HCT116 (cell line): Measurements from ENCODE around the gene IFT20. TPM values are rescaled to one million over a fixed set of nuclear protein-coding genes. Genes with fewer than 3 reads are reported as not detected.

ENCODE experiments used
- ATAC-seq: fragments of 200-7000 bp; cut with Tn5 transposase; 2 replicates; pipeline ENCODE4 v1.9.1; 2020; ENCODE audit warnings: mild to moderate bottlenecking, moderate library complexity
- BruUV-seq: library from RNA; stranded (reverse); fragments of 400-500 nt; replicated peaks from 2 replicates; lab custom pipeline; 2021; lab: Mats Ljungman, UMichigan
- CTCF ChIA-PET: fragments of 300-600 bp; sonication (Branson Sonifier 250); formaldehyde crosslinking; loops from one replicate; lab custom pipeline; 2021; ENCODE audit warnings: antibody characterized with exemption; lab: Charles Lee
- POLR2A ChIA-PET: fragments of 300-600, 350-600 bp; sonication (Branson Sonifier 250); formaldehyde crosslinking; loops from one replicate; lab custom pipeline; 2021; ENCODE audit warnings: antibody characterized with exemption; lab: Charles Lee
- RAD21 ChIA-PET, 2 experiments: fragments of 300-600 bp; sonication (Branson Sonifier 250); formaldehyde crosslinking; loops; one replicate each; lab custom pipeline; 2023; ENCODE audit warnings: low total read pairs in 2 of 2; ENCODE audit not compliant: uncharacterized antibody in 2 of 2, unreplicated experiment in 2 of 2, low non-redundant PET in 1 of 2; lab: Charles Lee
- DNase-seq: peaks from one replicate; pipeline ENCODE4 v3.0.0-alpha.2; 2010; ENCODE audit warnings: low read depth, low spot score
- H2AFZ ChIP-seq: fragments of 200-600 bp; shearing (Covaris generic), sonication (generic); 2 replicates; pipeline ENCODE4 v1.6.1; 2017; ENCODE audit warnings: low read depth, mixed run types, mixed read lengths, antibody characterized with exemption, low read length; ENCODE audit not compliant: poor library complexity, severe bottlenecking
- H3K27ac ChIP-seq: 2 replicates; pipeline ENCODE4 v1.5.1; 2012; ENCODE audit warnings: low read depth, low read length
- H3K27me3 ChIP-seq: fragments of 200-600 bp; sonication (generic); 2 replicates; pipeline ENCODE4 v1.6.1; 2016; ENCODE audit warnings: mixed run types, low read length, mixed read lengths; ENCODE audit not compliant: insufficient read depth
- H3K36me3 ChIP-seq, 2 experiments: fragments of 200-500 bp in 1 of 2; fragments of 200-600 bp in 1 of 2; sonication (Bioruptor generic) in 1 of 2; sonication (generic) in 1 of 2; 2 replicates each; pipeline versions ENCODE4 v1.5.1 to v1.6.1; 2014 to 2016; ENCODE audit warnings: low read length in 2 of 2, inconsistent platforms in 1 of 2, mixed read lengths in 1 of 2, mixed run types in 1 of 2; ENCODE audit not compliant: insufficient read depth in 2 of 2, control insufficient read depth in 1 of 2
- H3K4me1 ChIP-seq, 2 experiments: fragments of 200-600 bp in 1 of 2; sonication (generic) in 1 of 2; 2 replicates each; pipeline versions ENCODE4 v1.5.1 to v1.6.1; 2012 to 2017; ENCODE audit warnings: low read length in 2 of 2, inconsistent platforms in 1 of 2, mild to moderate bottlenecking in 1 of 2, mixed read lengths in 1 of 2, mixed run types in 1 of 2, moderate library complexity in 1 of 2; ENCODE audit not compliant: insufficient read depth in 2 of 2, control insufficient read depth in 1 of 2
- H3K4me2 ChIP-seq: fragments of 200-600 bp; sonication (generic); 2 replicates; pipeline ENCODE4 v1.6.1; 2017; ENCODE audit warnings: mixed run types, low read length, mixed read lengths
- H3K4me3 ChIP-seq, 2 experiments: fragments of 200-600 bp in 1 of 2; sonication (generic) in 1 of 2; replicated peaks in 1 of 2; 2 replicates each; pipeline ENCODE4 v1.5.1; 2011 to 2016; ENCODE audit warnings: low read length in 2 of 2, control low read depth in 1 of 2, low read depth in 1 of 2, mild to moderate bottlenecking in 1 of 2, mixed read lengths in 1 of 2, mixed run types in 1 of 2
- H3K79me2 ChIP-seq: fragments of 200-600 bp; sonication (generic); 2 replicates; pipeline ENCODE4 v1.6.1; 2017; ENCODE audit warnings: mild to moderate bottlenecking, mixed run types, low read length, moderate library complexity, mixed read lengths; ENCODE audit not compliant: insufficient read depth
- H3K9ac ChIP-seq: fragments of 200-600 bp; sonication (generic); 2 replicates; pipeline ENCODE4 v1.6.1; 2016; ENCODE audit warnings: low read length, mixed read lengths
- H3K9me2 ChIP-seq: fragments of 200-600 bp; sonication (generic), shearing (Covaris generic); 2 replicates; pipeline ENCODE4 v1.6.1; 2017; ENCODE audit warnings: mixed run types, mild to moderate bottlenecking, moderate library complexity; ENCODE audit not compliant: insufficient read depth
- H3K9me3 ChIP-seq, 2 experiments: fragments of 200-500 bp in 1 of 2; fragments of 200-600 bp in 1 of 2; sonication (Bioruptor generic) in 1 of 2; sonication (generic) in 1 of 2; 2 replicates each; pipeline ENCODE4 v1.6.1; 2014 to 2017; ENCODE audit warnings: low read length in 2 of 2, mixed read lengths in 2 of 2, inconsistent platforms in 1 of 2, low read depth in 1 of 2, mild to moderate bottlenecking in 1 of 2, mixed run types in 1 of 2, moderate library complexity in 1 of 2; ENCODE audit not compliant: control insufficient read depth in 1 of 2, insufficient read depth in 1 of 2
- H4K20me1 ChIP-seq: fragments of 200-600 bp; sonication (generic), shearing (Covaris generic); 2 replicates; pipeline ENCODE4 v1.6.1; 2017; ENCODE audit warnings: mixed run types, mild to moderate bottlenecking, moderate library complexity; ENCODE audit not compliant: insufficient read depth
- CEBPB ChIP-seq: IDR thresholded peaks from 2 replicates; pipeline ENCODE4 v1.6.1; 2012; ENCODE audit warnings: low read depth
- EGR1 ChIP-seq: IDR thresholded peaks from 2 replicates; pipeline ENCODE4 v1.6.1; 2012; ENCODE audit warnings: low read depth
- ELF1 ChIP-seq: IDR thresholded peaks from 2 replicates; pipeline ENCODE4 v1.6.1; 2012; ENCODE audit warnings: low read depth, borderline replicate concordance
- EZH2phosphoT487 ChIP-seq: fragments of 200-600 bp; IDR thresholded peaks from 2 replicates; pipeline ENCODE4 v1.6.1; 2018; ENCODE audit warnings: antibody characterized with exemption, borderline replicate concordance
- TCF7L2 ChIP-seq: IDR thresholded peaks from 2 replicates; pipeline ENCODE4 v1.7.0; 2011; ENCODE audit warnings: borderline replicate concordance, inconsistent platforms; ENCODE audit not compliant: insufficient read depth, insufficient read length; ENCODE audit errors: extremely low read depth
- ZNF274 ChIP-seq: fragments of 200-500 bp; sonication (Bioruptor generic); IDR thresholded peaks from 2 replicates; pipeline ENCODE4 v1.6.1; 2014; ENCODE audit warnings: mild to moderate bottlenecking, low read depth, low read length, inconsistent platforms
- intact Hi-C: fragments of 100-400 bp; cut with micrococcal nuclease; formaldehyde crosslinking; loops from 2 replicates; pipeline ENCODE4 v1.10.0; 2022
- total RNA-seq: library from RNA; stranded (reverse); gene quantifications from one replicate; pipeline ENCODE4 v1.2.1, GENCODE V29; 2021; ENCODE audit not compliant: unreplicated experiment
- TF ChIP-seq, protein P1 (sequence below): IDR thresholded peaks from 2 replicates; pipeline ENCODE4 v1.6.1; 2012
- TF ChIP-seq, protein P2 (sequence below): IDR thresholded peaks from 2 replicates; pipeline ENCODE4 v1.6.1; 2011; ENCODE audit warnings: mild to moderate bottlenecking, low read length, moderate library complexity; ENCODE audit not compliant: insufficient replicate concordance; ENCODE audit errors: extremely low read depth

IFT20 gene
- total RNA-seq, 1 experiment from 2014 or later: 21.7 TPM

DNA sequence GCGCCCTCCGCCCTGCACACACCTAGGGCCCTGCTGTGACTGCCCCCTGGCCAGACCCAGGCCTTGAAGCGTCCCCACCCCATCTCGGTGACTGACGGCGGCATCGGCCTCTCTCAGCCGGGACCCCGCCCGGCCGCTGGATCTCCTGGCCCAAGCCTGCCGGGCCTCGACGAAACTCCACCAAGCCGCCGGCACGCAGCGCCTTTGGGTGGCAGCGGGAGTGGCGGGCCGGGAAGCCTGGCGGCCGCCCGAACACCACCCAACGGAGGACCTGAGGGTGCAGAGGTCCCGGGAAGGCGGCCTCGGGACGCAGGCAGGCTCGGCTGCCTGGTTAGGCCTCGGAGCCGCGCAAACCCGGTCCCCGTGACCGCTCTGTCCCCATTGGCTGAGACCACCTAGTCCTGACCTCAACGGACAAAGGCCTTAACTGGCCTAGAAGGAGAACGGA, 28.3 kb downstream of the IFT20 start:
- no peak overlapping the region; the same call in 1 of the 2 replicates for H3K27ac ChIP-seq
- no peaks in the 10 kb centered on the region for H3K9me3 ChIP-seq
- TF ChIP-seq CEBPB: no peak
- no peak for TF ChIP-seq ELF1
- TF ChIP-seq ZNF274: no peak
- TF ChIP-seq EGR1: no peak
- no peak for TF ChIP-seq TCF7L2
- no peak for TF ChIP-seq EZH2phosphoT487
- TF ChIP-seq, protein P1, sequence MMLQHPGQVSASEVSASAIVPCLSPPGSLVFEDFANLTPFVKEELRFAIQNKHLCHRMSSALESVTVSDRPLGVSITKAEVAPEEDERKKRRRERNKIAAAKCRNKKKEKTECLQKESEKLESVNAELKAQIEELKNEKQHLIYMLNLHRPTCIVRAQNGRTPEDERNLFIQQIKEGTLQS: no peak
- TF ChIP-seq, protein P2, sequence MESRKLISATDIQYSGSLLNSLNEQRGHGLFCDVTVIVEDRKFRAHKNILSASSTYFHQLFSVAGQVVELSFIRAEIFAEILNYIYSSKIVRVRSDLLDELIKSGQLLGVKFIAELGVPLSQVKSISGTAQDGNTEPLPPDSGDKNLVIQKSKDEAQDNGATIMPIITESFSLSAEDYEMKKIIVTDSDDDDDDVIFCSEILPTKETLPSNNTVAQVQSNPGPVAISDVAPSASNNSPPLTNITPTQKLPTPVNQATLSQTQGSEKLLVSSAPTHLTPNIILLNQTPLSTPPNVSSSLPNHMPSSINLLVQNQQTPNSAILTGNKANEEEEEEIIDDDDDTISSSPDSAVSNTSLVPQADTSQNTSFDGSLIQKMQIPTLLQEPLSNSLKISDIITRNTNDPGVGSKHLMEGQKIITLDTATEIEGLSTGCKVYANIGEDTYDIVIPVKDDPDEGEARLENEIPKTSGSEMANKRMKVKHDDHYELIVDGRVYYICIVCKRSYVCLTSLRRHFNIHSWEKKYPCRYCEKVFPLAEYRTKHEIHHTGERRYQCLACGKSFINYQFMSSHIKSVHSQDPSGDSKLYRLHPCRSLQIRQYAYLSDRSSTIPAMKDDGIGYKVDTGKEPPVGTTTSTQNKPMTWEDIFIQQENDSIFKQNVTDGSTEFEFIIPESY: no peak
- no peak overlapping the region for H3K4me3 ChIP-seq
- no peak overlapping the region for H3K4me2 ChIP-seq
- ATAC-seq (no peak), DNase-seq (no peak)
- POLR2A ChIA-PET: no interaction called here
- no peaks in the 10 kb centered on the region for H3K27me3 ChIP-seq
- 0 out of 2 replicates have a peak, but pooled peaks cover 2% of the 10 kb centered on the region for H3K9me2 ChIP-seq
- intact Hi-C loops: no loop called here
- H3K4me1 ChIP-seq: no peaks in the 10 kb centered on the region
- CTCF ChIA-PET: no interaction called here
- no TSS peak for BruUV-seq
- H2AFZ ChIP-seq: no peak overlapping the region
- no peaks in the 10 kb centered on the region for H3K79me2 ChIP-seq
- RAD21 ChIA-PET: no interaction called here
- no peaks in the 10 kb centered on the region for H4K20me1 ChIP-seq
- no peak overlapping the region for H3K9ac ChIP-seq
- no peaks in the 10 kb centered on the region for H3K36me3 ChIP-seq
